Prostate gland (tissue), 2 donors: ENCODE measurements around the gene IFT43. TPM values are rescaled to one million over a fixed set of nuclear protein-coding genes. Genes with fewer than 3 reads are reported as not detected.

ENCODE experiments used
- DNase-seq: peaks from one replicate; pipeline ENCODE4 v3.0.0-alpha.2; 2019; ENCODE audit warnings: low spot score
- H3K27ac ChIP-seq, 2 donors: fragments of 200-600 bp; sonication (generic); 2 replicates each; pipeline ENCODE4 v1.5.1; 2017 to 2019
- H3K27me3 ChIP-seq: fragments of 200-600 bp; sonication (generic); replicated peaks from 2 replicates; pipeline ENCODE4 v1.5.1; 2019; ENCODE audit not compliant: insufficient read depth
- H3K36me3 ChIP-seq, 2 donors: fragments of 200-600 bp; sonication (generic); 1 replicate in 1 of 2; 2 replicates in 1 of 2; pipeline versions ENCODE4 v1.5.1 to v1.8.1; 2017 to 2019
- H3K4me1 ChIP-seq: fragments of 200-600 bp; sonication (generic); replicated peaks from 2 replicates; pipeline ENCODE4 v1.5.1; 2019
- H3K4me3 ChIP-seq, 2 donors: fragments of 200-600 bp; sonication (generic); 2 replicates each; pipeline ENCODE4 v1.5.1; 2017 to 2019
- H3K9me3 ChIP-seq: fragments of 200-600 bp; sonication (generic); 2 replicates; pipeline ENCODE4 v1.5.1; 2017
- POLR2A ChIP-seq: fragments of 450-650 bp; IDR thresholded peaks from one replicate; pipeline ENCODE4 v1.6.1; 2016; ENCODE audit warnings: antibody characterized with exemption, mild to moderate bottlenecking
- POLR2AphosphoS5 ChIP-seq: sonication (generic); formaldehyde crosslinking; IDR thresholded peaks from one replicate; pipeline ENCODE4 v1.6.1; 2017; ENCODE audit warnings: antibody characterized with exemption
- WGBS: methylation state at CpG from one replicate; pipeline ENCODE4 v1.1.5; 2018; 5-methylcytosine and 5-hydroxymethylcytosine counted together
- intact Hi-C: fragments of 100-400 bp; cut with DNase I; formaldehyde crosslinking; loops from one replicate; pipeline ENCODE4 v1.14.2; 2022
- total RNA-seq, 2 donors: library from RNA; depleted of rRNA; stranded (reverse); fragments of >200 nt; gene quantifications; one replicate each; pipeline ENCODE4 v1.1.0, GENCODE V29; 2016
- TF ChIP-seq, protein P1 (sequence below), 4 experiments: fragments of 200-600 bp in 2 of 4; fragments of 450-650 bp in 2 of 4; sonication (generic) in 2 of 4; IDR thresholded peaks; 1 replicate in 3 of 4; 2 replicates in 1 of 4; pipeline ENCODE4 v1.5.1; 2016 to 2019; ENCODE audit warnings: antibody characterized with exemption in 4 of 4, mild to moderate bottlenecking in 2 of 4, moderate library complexity in 2 of 4

The IFT43 gene
- total RNA-seq, 2 donors from 2014 or later: 43.1 to 55.9 TPM

DNA sequence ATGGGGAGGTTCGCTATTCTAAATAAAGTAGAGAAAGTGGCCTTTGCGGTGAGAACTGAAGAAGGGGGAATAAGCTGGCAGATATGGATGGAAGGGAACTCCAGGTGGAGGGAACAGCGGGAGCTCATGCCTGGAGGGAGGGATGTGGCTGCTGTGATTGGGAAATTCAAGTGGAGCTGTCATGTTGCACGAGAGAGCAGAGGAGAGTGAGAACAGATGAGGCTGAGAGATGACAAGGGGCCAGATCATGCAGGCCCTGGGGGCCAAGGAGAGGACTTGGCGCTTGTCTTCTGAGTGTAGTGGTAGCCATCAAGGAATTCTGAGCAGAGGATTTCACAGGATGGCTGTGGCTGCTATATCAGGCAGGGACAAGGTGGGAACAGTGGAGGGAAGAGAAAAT is 38.8 kb upstream of the IFT43 start:
- 89% methylated on average over 5 of the region's 5 CpGs for WGBS
- Histone ChIP-seq H3K27me3 (no peaks in the 10 kb centered on the region), H3K4me1 (no peaks in the 10 kb centered on the region), H3K4me3 (no peak overlapping the region), H3K9me3 (no peaks in the 10 kb centered on the region), H3K36me3 (no peaks in the 10 kb centered on the region), H3K27ac (no peak overlapping the region)
- intact Hi-C loops: no loop called here
- no peak for DNase-seq
- TF ChIP-seq, protein P1, sequence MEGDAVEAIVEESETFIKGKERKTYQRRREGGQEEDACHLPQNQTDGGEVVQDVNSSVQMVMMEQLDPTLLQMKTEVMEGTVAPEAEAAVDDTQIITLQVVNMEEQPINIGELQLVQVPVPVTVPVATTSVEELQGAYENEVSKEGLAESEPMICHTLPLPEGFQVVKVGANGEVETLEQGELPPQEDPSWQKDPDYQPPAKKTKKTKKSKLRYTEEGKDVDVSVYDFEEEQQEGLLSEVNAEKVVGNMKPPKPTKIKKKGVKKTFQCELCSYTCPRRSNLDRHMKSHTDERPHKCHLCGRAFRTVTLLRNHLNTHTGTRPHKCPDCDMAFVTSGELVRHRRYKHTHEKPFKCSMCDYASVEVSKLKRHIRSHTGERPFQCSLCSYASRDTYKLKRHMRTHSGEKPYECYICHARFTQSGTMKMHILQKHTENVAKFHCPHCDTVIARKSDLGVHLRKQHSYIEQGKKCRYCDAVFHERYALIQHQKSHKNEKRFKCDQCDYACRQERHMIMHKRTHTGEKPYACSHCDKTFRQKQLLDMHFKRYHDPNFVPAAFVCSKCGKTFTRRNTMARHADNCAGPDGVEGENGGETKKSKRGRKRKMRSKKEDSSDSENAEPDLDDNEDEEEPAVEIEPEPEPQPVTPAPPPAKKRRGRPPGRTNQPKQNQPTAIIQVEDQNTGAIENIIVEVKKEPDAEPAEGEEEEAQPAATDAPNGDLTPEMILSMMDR (IDR thresholded peaks at IDR 0.05): no peak
- TF ChIP-seq POLR2AphosphoS5 (no peak), POLR2A (no peak)

DNA sequence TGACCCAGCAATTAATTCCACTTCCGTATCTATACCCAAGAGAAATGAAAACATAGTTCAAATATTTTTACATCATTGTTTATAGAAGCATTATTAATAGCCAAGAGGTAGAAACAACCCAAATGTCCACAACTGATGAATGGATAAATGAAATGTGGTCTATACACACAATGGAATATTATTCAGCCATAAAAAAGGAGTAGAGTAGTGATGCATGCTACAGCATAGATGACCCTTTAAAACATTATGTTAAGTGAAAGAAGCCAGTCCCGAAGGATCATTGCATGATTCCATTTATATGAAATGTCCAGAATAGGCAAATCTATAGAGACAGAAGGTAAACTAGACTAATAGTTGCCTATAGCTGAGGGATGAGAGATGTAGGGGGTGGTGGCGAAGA is 33.1 kb upstream of the IFT43 start:
- no peak overlapping the region for H3K4me3 ChIP-seq
- DNase-seq: no peak
- no peak for TF ChIP-seq POLR2A
- TF ChIP-seq, protein P1 (IDR thresholded peaks at IDR 0.05): no peak
- no peaks in the 10 kb centered on the region for H3K4me1 ChIP-seq
- H3K36me3 ChIP-seq: no peaks in the 10 kb centered on the region
- 95% methylated on average over 3 of the region's 3 CpGs for WGBS
- intact Hi-C loops: no loop called here
- no peaks in the 10 kb centered on the region for H3K9me3 ChIP-seq
- no peaks in the 10 kb centered on the region for H3K27me3 ChIP-seq
- H3K27ac ChIP-seq: no peak overlapping the region

DNA sequence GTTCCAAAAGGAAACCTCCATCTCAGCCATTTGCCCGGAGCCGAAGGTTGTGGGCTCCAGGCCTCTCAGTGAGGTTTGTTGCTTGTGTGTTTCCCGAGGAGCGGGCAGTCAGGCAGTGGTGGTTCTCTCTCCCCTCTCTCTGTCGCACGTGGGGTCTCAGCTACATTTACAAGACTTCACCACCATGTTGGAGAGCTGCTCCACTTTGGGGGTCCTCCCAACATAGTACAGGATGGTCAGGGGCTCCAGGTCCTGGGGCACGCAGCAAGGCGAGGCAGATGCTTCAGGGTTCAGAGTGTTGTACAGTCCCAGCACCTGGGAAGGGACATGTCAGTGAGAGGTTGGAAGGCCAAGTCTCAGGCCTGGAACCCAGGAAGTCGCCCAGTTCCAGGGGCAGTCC is 26.5 kb upstream of the IFT43 start:
- Histone ChIP-seq H3K36me3 (peaks cover 8 to 14% of the 10 kb centered on the region in 2 donors), H3K27me3 (no peaks in the 10 kb centered on the region), H3K9me3 (no peaks in the 10 kb centered on the region), H3K4me3 (no peak overlapping the region), H3K27ac (no peak overlapping the region), H3K4me1 (no peaks in the 10 kb centered on the region)
- DNase-seq: no peak
- TF ChIP-seq POLR2AphosphoS5 (no peak), POLR2A (no peak)
- TF ChIP-seq, protein P1 (IDR thresholded peaks at IDR 0.05): no peak
- WGBS: 92% methylated on average over 9 of the region's 9 CpGs
- intact Hi-C loops: no loop called here

DNA sequence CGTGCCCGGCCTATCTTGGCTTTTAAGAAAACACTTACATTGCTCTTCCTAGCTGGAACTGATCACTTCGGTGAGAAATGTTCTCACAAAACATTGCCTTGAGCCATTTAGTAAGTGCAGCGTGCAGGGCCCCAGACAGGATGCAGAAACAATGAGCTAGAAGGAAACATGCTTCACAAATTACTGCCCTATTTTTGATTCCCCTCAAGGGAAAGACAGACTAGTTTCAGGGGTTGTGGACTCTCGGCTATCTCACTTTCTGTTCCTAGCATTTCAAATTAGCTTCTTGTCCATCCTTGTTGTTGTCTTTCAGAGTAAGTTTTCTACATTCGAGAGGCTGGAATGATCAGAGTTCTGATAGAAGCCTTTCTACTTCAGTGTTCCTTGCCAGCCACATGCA is 25.3 kb upstream of the IFT43 start:
- Histone ChIP-seq H3K27ac (no peak overlapping the region), H3K4me3 (no peak overlapping the region), H3K27me3 (no peaks in the 10 kb centered on the region), H3K4me1 (no peaks in the 10 kb centered on the region), H3K36me3 (peaks cover 8 to 14% of the 10 kb centered on the region in 2 donors), H3K9me3 (no peaks in the 10 kb centered on the region)
- WGBS: 86% methylated on average over 6 of the region's 6 CpGs
- no peak for DNase-seq
- TF ChIP-seq POLR2A: no peak
- TF ChIP-seq POLR2AphosphoS5: no peak
- TF ChIP-seq, protein P1 (IDR thresholded peaks at IDR 0.05): no peak
- intact Hi-C loops: no loop called here

- H3K27ac ChIP-seq: no peak overlapping the region
- no peaks in the 10 kb centered on the region for H3K4me1 ChIP-seq
- 77% methylated on average over 3 of the region's 3 CpGs for WGBS
- peaks cover 8 to 14% of the 10 kb centered on the region in 2 donors for H3K36me3 ChIP-seq
- H3K9me3 ChIP-seq: no peaks in the 10 kb centered on the region
- intact Hi-C loops: no loop called here
- DNase-seq: no peak
- TF ChIP-seq POLR2AphosphoS5 (no peak), POLR2A (no peak)
- TF ChIP-seq, protein P1 (IDR thresholded peaks at IDR 0.05): no peak
- no peak overlapping the region for H3K4me3 ChIP-seq
- no peaks in the 10 kb centered on the region for H3K27me3 ChIP-seq
Measured at GRCh38 chr14:75961662-75962061, 23.9 kb upstream of the IFT43 start.
